Fibroblast of lung (primary cell): Measurements from ENCODE around the gene TASP1.

Experiments
- CTCF ChIP-seq, 2 donors: IDR thresholded peaks in 1 of 2; conservative IDR thresholded peaks in 1 of 2; 1 replicate in 1 of 2; 2 replicates in 1 of 2; pipeline ENCODE4 v1.5.1; 2011 to 2012; ENCODE audit warnings: low read length in 2 of 2, control low read depth in 1 of 2, inconsistent platforms in 1 of 2, low read depth in 1 of 2, mild to moderate bottlenecking in 1 of 2
- EZH2 ChIP-seq: IDR thresholded peaks from 2 replicates; pipeline ENCODE4 v1.5.1; 2012; ENCODE audit warnings: low read length, control low read depth, mild to moderate bottlenecking; ENCODE audit errors: missing control alignments

GRCh38 chr20:13341737-13342393 is 296.9 kb downstream of the TASP1 start:
- TF ChIP-seq CTCF (conservative IDR thresholded peaks at IDR 0.05 in 1 of 2, IDR thresholded peaks at IDR 0.05 in 1 of 2; ENCODE audit: low read depth in 1 of 2, low read length in 2 of 2) (no peak), EZH2 (no peak)
